ENCODE measurements around the gene CLEC4M.

Gene CLEC4M, protein sequence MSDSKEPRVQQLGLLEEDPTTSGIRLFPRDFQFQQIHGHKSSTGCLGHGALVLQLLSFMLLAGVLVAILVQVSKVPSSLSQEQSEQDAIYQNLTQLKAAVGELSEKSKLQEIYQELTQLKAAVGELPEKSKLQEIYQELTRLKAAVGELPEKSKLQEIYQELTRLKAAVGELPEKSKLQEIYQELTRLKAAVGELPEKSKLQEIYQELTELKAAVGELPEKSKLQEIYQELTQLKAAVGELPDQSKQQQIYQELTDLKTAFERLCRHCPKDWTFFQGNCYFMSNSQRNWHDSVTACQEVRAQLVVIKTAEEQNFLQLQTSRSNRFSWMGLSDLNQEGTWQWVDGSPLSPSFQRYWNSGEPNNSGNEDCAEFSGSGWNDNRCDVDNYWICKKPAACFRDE

DNA sequence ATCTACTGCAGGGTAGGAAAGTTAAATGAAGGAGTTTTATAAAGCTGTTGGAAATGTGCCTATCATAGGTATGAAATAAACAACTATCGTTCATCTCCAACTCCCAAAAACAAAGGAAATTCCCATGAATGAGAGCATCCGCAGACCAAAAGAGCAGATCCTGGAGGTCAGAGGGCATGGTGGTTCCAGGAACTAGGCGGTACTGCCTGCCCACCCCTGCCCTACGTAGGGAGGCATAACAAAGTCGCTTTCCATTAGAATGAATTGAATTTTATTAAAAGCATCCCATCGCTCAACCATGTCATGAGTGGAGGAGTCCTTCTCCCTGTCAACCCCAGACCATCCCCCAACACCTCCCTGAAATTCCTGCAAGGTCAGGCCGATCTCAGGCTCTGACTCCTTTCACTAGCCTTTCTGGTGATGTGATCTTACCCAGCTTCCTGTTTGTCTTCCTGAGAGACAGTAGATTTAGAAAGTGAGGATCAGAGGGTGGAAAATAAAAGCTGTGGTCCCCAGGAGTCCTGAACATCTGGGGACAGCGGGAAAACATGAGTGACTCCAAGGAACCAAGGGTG lies at the start of gene CLEC4M:
Gene CLEC4M (plus strand): TSS at position 525 of the 575 bp plus-strand sequence. CDS start 24 bp downstream, at position 549.
- no peak for FAIRE-seq

DNA sequence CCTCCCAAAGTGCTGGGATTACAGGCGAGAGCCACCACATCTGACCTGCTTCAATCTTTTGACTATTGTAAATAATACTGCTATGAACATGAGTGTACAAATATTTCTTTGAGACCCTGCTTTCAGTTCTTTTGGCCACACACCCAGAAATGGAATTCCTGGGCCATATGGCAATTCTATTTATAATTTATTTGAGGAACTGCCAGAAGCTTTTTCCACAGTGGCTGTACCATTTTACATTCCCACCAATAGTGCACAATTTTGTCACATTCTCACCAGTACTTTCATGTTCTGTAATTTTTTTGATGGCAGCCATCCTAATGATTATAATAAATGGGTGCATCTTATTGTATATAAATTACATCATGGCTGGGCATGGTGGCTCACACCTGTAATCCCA lies 47.4 kb upstream of the CLEC4M start:
- no peak for FAIRE-seq

DNA sequence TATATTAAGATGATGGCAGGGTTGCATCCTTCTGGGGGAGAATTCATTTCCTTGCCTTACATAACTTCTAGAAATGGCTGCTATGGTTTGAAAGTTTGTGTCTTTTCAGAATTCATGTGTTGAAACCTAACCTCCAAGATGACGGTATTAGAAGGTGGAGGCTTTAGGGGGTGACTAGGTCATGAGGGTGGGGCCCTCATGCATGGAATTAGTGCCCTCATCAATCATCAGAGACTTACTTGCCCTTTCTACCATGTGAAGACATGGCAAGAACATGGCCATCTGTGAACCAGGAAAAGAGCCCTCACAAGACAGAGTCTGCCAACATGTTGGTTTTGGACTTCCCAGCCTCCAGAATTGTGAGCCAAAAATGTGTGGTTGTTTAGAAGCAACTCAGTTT lies 46.3 kb upstream of the CLEC4M start:
- FAIRE-seq, result no peak

DNA sequence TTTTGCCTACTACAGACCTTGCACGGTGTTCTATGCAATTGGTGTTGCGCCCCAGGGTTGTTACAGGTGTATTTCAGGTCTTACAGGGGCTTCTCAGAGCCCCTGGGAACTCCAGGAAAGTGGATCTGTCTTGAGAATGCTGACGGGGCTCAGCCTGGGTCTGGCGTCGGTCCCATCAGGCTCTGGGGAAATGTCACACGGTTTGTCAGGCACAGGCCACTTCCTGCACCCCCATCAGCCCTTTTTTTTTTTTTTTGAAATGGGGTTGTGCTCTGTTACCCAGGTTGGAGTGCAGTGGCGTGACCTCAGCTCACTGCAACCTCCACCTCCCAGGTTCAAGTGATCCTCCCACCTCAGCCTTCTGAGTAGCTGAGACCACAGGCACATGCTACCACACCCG lies 44.4 kb upstream of the CLEC4M start:
- no peak for FAIRE-seq

DNA sequence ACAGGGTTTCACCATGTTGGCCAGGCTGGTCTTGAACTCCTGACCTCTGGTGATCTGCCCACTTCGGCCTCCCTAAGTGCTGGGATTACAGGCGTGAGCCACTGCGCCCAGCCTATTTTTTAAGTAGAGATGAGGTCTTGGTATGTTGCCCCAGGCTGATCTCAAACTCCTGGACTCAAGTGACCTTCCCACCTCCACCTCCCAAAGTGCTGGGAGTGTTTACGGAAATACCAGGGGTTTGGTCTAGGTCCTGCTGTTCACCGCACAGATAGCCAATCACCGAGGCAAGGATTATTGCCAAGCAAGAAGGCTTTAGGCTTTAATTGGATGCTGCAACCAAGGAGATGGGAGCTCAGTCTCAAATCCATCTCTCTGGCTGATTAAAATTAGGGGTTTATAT lies 42.7 kb upstream of the CLEC4M start:
- FAIRE-seq, result no peak

DNA sequence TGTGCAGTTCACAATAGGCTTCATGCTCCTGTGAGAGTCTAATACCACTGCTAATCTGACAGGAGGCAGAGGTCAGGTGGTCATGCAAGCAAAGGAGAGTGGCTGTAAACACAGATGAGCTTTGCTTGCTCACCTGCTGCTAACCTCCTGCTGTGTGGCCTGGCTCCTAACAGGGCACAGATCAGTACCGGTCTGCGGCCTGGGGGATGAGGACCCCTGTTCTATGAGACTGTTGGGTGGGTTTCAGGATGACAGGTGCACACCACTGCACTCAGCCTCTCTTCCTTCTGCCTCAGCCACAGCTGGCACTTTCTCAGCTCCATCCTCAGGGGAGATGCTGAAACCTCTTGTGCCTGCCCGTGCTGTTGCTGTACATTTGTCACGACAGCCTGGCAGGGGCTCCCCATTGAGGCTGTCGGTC lies 40.8 kb upstream of the CLEC4M start:
- no peak for FAIRE-seq

DNA sequence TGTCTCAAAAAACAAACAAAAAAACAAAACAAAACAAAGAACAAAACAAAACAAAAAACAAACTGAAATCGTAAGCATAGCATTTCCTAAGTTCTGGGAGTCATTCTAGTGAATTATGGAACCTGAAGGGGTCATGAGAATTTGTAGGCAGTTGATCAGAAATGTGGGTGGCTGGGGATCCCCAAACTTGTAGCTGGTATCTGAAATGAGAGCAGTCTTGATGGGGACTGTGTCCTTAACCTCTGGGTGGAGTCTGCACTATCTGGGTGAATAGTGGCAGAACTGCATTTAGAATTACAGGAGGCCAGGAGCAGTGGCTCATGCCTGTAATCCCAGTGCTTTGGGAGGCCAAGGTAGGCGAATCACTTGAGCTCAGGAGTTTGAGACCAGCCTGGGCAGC lies 37.3 kb upstream of the CLEC4M start:
- no peak for FAIRE-seq

DNA sequence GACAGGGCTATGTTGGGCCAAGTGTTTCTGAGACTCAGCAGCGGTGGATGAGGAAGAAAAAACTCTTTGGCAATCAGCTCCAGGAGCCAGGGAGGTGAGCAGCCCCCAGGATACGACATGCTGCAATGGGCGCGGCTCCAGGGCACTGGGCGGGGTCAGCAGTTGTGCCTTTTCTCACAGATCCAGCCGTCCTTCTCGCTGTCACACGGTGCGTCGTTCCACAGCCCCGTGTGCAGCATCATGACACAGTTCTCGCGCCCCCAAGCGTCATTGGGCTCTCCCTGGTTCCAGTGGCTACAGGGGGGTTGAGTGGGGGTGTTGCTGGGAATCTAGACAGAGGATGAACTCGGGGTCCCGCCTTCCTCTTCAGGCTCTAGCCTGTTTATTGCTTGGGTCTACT lies 33.8 kb upstream of the CLEC4M start:
- FAIRE-seq, result no peak

DNA sequence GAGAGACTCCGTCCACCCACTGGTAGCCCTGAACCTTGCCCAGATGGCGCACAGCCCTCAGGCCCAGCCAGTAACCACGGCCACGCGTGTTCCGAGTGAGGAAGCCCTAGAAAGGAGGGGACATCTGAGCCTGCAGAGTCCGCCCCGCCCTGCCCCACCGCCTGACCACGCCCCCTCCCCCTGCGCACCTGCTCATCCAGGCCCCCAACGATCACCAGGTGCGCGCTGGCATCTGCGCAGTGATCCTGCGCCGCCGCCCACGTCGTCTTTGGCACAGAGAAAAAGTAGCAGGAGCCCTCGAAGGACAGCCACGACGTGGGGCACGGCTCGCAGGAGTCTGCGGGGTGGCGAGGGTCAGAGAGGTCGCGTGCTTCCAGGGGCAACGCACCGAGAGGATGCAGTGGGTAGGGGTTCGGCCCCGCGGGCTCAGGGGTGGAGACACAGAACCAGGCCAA lies 33.2 kb upstream of the CLEC4M start:
- FAIRE-seq, result no peak

DNA sequence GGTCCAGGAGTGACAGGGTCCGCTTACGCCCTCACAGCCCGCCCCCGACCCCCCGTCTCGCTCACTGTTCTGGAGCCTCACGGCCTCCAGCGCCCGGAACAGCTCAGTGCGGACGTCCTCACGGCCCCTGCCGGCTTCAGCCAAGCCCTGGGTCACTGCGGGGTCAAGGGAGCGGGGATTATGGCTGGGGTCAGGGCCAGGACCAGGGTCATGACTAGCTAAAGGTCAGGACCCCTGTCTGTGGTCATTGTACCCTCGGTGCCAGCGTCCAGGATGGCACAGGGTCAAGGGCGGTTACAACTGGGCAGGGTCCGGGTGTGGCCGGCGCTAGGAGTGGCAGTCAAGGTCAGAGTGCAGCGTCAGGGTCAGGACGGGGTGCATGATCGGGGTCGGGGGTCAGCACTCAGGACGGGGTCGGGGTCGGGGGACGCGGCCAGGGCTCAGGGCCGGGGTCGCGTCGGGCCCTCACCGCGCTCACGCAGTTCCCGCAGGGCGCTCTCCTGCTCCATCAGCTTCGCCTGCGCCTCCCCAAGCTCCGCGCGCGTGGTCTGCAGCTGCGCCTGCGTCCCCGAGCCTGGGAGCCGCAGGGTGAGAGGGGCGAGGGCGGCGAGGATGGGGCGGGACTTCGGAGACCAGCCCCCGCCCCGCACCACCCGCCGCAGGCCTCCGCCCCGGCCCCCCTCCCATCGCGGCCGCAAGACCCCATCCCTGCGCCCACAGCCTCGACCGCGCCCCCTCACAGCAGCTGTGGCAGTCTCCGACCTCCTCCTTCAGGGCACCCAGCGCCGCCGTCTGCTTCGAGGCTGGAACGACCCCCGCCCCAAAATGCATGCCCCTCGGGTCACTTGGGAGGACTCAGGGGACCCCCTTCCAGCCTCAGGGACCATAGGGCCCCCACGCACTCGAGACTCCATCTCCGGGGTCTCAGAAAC lies 32.5 kb upstream of the CLEC4M start:
- no peak for FAIRE-seq

DNA sequence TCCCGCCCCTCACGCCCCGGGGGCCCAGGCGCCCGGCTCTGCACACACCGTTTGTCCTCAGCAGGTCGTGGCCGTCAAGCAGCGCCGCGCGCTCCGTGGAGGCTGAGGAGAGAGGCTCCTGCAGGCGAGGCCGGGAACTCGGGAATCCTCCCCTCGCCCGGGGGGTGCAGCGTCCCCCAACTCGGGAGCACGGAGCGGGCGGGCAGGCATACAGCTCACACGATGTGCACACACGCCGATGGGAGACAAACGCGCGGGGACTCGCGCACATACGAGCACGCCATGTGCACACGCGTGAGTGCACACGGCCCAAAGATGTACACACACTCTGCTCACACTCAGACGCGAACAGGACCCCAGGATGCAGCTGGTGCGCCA lies 31.8 kb upstream of the CLEC4M start:
- no peak for FAIRE-seq

DNA sequence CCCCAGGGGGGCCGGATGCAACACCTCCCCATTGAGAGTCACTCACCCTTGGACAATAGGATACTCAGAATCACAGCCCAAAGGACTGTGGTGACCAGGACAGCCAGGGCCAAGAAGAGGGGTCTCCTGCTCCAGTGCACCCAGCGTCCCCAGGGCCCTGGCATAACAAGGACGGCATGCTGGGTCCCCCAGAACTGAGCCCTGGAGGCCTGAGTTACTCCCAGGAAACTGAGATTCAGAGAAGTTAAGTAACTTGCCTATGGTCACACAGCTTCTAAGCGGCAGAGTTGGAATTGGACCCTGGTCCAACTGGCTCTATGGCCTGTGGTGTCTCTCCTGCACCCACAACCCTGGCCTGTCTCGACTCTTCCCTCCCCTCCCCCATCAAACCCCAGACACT lies 31.4 kb upstream of the CLEC4M start:
- FAIRE-seq, result no peak

DNA sequence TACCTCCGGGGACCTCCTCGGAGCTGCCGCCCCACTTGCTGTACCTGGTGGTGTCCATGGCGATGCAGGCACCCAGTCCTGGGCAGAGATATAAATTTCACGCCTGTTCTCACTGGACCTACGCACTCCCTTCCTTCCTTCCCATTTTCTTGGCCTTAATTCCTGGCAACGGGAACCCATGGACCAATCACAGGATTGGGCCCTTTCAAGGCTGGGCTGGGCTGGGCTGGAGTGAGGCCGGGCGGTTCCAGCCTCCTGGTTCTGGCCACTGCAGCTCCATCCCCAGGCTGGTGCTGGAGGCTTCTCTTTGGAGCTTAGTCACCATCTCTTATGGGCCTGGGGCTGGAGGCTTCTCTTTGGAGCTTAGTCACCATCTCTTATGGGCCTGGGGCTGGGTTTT lies 31.0 kb upstream of the CLEC4M start, which contains the start of gene CLEC4G:
Gene CLEC4G (minus strand): TSS at position 66 of the 400 bp plus-strand sequence. CDS start 8 bp downstream, at position 58.
- no peak for FAIRE-seq

DNA sequence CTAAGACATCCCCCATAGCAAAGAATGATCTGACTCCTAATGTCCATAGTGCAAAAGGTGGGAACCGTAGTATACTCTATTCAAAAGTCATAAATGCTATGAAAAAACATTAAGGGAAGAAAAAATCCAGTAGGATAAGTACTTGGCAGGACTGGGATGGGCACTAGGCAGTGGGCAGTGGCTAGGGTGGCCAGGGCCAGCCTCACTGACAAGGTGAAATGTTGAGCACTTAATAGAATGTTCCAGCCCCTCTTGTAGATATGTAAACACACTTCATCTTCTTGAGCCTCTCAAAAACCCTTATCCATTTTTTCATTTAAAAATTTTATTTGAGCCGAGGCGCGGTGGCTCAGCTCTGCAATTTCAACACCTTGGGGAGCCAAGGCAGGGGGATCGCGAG lies 29.7 kb upstream of the CLEC4M start:
- FAIRE-seq, result no peak

DNA sequence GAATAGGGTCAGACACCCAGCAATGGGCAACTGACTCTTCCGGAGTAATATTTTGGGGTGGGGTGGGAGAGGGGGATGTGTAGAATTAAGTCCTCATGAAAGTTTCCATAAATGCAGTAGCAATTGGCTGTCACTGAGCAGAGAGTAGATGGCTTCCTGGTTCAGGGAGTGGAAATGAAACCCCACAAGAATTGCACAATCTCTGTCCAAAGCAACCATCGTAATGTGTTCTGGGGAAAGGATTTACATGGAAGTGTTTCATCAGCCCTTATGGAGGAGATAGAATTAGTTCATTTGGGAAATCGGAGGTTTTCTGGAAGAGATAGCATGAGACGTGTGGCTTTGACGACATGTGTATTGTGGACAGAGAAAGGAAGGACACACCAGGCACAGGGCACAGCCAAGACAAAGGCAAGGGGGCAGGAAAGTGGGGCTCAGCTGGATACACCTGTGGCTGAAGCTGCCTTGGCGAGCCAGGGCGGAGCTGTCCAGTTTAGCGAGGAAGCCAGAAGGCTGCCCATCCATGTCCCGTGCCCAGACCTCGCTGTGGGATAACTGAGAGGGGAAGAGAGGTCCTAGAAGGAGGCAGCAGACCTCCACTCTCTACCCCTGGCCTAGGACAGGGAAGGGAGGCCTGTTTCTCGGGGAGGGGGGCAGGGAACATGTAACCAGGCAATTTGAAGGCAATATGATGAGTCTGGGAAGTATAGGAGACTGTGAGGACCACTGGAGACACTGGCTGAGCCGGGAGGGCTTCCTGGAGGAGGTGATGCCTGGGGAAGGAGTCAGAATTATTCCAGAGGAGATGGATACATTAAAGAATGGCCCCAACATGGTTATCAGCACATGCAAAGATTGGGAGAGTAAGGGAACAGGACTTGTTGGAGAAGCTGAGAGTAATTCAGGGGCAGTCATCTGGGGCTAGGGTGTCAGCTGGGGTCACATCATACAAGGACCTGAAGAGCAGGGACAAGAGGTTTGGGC lies 28.5 kb upstream of the CLEC4M start:
- FAIRE-seq, result no peak

DNA sequence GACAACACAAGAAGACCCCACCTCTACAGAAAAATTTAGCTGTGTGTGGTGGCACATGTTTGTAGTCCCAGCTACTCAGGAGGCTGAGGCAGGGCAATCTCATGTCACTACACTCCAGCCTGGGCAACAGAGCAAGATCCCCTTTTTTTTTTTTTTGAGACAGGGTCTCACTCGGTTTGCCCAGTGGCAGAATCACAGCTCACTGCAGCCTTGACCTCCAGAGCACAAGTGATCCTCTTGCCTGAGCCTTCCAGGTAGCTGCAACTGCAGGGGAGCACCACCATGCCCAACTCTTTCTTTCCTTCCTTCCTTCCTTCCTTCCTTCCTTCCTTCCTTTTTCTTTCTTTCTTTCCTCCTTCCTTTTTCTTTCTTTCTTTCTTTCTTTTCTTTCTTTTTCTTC lies 26.9 kb upstream of the CLEC4M start:
- no peak for FAIRE-seq

DNA sequence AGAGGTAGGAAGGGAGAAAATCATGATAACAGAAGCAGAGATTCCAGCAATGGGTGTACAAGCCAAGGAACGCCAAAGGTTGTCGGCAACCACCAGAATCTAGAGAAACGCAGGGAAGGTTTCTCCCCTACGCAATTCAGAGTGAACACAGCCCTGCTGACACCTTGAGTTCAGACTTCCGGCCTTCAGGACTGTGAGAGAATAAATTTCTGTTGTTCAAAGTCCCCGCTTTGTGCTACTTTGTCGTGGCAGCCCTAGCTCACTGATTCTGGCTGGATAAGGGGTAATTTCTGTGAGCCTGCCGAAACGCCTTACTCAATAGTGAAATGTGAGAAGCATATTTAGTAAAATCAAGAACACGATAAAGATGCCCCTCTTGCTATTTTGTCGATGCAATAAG lies 25.8 kb upstream of the CLEC4M start:
- no peak for FAIRE-seq

DNA sequence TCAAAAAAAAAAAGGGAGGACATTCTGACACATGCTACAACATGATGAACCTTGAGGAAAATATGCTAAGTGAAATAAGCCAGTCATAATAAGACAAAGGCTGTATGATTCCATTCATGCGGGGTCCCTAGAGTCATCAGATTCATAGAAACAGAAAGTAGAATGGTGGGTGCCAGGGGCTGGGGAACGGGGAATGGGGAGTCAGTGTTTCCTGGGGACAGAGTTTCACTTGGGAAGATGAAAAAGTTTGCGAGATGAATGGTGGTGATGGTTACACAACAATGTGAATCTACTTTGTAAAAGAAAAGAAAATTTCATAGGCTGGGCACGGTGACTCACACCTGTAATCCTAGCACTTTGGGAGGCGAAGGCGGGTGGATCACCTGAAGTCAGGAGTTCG lies 25.0 kb upstream of the CLEC4M start:
- no peak for FAIRE-seq

DNA sequence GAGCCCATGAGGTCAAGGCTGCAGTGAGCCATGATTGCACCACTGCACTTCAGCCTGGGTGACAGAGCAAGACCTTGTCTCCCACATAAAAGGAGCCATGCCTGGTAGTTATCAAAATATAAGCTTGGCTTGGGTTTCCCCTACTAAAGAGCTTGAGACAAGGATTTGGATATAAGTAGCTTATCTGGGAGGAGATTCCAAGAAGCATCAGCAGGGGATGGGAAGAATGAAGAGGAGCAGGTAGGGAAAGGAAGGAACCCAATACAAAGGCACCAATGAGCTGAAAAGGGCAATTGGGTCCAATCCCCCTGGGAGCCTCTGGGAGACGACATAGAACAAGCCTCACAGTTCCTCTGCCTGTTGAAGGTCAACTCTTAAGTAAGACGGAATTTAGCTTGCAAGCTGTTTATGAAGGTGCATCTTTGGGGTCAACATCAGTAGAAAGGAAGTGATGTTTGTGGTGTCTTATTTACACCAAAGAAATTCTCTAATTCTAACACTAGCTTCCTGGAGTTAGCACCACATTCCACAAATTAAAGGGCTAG lies 23.8 kb upstream of the CLEC4M start:
- no peak for FAIRE-seq

DNA sequence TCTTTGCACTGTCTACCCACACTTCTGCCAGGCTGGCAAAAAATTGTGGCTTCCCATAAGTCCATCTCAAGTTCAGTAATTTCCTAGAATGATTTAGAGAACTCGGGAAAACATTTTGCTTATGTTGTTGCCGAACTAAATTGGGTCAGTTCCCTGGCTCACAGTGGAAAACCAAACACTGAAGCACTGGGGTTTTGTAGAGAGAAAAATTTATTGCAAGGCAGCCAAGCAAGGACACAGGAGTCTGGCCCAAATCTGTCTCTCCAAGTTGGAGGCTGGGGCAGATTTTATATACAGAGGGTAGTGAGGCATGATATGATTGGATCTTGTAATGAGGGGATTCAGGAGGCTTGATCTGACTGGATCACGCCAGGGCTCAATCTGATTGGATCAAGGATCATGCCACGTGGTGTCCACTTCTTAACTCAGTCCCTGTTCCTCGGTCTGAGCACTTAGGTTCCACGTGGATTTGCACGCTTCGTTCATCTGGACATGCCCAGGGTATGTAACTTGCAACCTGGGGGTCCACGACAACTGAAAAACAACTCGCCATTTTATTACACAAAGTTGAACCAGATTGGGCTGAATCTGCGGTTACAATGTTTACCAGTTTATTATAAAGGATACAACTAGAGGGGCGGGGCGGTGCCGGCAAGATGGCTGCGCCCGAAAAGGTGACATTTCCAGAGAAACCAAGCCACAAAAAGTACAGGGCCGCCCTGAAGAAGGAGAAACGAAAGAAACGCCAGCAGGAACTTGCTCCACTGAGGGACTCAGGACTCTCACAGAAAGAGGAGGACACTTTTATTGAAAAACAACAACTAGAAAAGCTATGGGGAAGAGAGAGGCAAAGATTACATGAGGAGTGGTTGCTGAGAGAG lies 23.0 kb upstream of the CLEC4M start:
- FAIRE-seq, result no peak

DNA sequence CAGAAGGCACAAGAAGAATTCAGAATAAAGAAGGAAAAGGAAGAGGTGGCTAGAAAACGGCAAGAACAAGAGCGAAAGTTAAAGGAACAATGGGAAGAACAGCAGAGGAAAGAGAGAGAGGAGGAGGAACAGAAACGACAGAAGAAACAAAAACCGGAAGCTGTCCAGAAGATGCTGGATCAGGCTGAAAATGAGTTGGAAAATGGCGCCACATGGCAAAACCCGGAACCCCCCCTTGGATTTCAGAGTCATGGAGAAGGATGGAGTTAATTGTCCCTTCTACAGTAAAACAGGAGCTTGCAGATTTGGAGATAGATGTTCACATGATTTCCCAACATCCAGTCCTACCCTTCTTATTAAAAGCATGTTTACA lies 22.4 kb upstream of the CLEC4M start:
- FAIRE-seq, result no peak

Measured in colon (tissue), 2 donors.